Measurements from ENCODE around the gene TRAM2. TPM values are rescaled to one million over a fixed set of nuclear protein-coding genes. Genes with fewer than 3 reads are reported as not detected.

The TRAM2 gene
- total and polyA plus RNA-seq, 2 donors from 2014 or later: 4.5 to 20.7 TPM

DNA sequence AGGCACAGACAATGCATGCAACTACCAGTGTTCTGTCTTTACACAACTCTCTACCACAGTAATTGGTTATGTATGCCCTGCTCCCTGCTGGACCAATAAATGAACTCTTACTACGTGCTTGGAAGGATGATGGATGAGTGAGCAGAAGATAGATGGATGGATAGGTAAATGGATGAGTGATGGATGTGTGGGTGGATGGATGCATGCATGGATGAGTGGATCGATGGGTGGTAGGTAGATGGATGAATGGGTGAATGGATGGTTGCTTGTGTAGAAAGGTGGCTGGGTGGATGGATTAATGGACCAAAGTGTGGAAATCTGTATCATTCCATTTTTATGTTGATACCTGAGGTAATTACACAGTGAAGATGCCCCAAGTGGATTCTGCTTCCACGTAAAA lies 10.1 kb upstream of the TRAM2 start:
- Histone ChIP-seq H3K9ac (ENCODE audit: low read length in 3 of 3) (no peak overlapping the region), H3K36me3 (ENCODE audit: control insufficient read depth in 2 of 3, insufficient read depth in 3 of 3, low read length in 3 of 3) (peaks cover 0 to 3% (median 0%) of the 10 kb centered on the region in 3 donors), H3K27me3 (ENCODE audit: control insufficient read depth, insufficient read depth, low read length) (no peaks in the 10 kb centered on the region), H3K4me1 (ENCODE audit: control insufficient read depth in 2 of 3, insufficient read depth in 2 of 3, low read depth in 1 of 3, low read length in 3 of 3) (peaks cover 2 to 14% (median 10%) of the 10 kb centered on the region in 3 donors), H3K4me3 (ENCODE audit: low read length in 3 of 3) (no peak overlapping the region), H3K9me3 (ENCODE audit: control insufficient read depth in 2 of 3, insufficient read depth in 1 of 3, low read length in 3 of 3) (no peaks in the 10 kb centered on the region), H3K27ac (ENCODE audit: low read depth in 2 of 2, low read length in 2 of 2) (no peak overlapping the region)
- no peak for DNase-seq
- TF ChIP-seq, protein P1, sequence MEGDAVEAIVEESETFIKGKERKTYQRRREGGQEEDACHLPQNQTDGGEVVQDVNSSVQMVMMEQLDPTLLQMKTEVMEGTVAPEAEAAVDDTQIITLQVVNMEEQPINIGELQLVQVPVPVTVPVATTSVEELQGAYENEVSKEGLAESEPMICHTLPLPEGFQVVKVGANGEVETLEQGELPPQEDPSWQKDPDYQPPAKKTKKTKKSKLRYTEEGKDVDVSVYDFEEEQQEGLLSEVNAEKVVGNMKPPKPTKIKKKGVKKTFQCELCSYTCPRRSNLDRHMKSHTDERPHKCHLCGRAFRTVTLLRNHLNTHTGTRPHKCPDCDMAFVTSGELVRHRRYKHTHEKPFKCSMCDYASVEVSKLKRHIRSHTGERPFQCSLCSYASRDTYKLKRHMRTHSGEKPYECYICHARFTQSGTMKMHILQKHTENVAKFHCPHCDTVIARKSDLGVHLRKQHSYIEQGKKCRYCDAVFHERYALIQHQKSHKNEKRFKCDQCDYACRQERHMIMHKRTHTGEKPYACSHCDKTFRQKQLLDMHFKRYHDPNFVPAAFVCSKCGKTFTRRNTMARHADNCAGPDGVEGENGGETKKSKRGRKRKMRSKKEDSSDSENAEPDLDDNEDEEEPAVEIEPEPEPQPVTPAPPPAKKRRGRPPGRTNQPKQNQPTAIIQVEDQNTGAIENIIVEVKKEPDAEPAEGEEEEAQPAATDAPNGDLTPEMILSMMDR (IDR thresholded peaks at IDR 0.05; ENCODE audit: borderline replicate concordance, extremely low read depth, insufficient read depth): no peak
- intact Hi-C loops (cut with DNase I): no loop called here
- FAIRE-seq: no peak

DNA sequence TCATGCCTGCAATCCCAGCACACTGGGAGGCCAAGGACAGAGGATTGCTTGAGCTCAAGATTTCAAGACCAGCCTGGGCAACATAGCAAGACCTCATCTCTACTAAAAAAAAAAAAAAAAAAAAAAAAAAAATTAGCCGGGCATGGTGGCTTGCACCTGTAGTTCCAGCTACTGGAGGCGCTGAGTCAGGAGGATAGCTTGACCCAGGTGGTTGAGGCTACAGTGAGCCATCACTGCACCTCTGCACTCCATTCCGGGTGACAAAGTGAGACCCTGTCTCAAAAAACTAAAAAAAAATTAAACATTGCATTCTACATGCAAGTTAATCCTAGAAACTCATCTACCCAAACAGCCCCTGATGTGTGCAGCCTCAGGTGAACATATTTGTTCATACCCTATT lies 7.3 kb upstream of the TRAM2 start:
- Histone ChIP-seq H3K36me3 (ENCODE audit: control insufficient read depth in 2 of 3, insufficient read depth in 3 of 3, low read length in 3 of 3) (peaks cover 0 to 3% (median 0%) of the 10 kb centered on the region in 3 donors), H3K9ac (ENCODE audit: low read length in 3 of 3) (no peak overlapping the region), H3K9me3 (ENCODE audit: control insufficient read depth in 2 of 3, insufficient read depth in 1 of 3, low read length in 3 of 3) (no peaks in the 10 kb centered on the region), H3K27ac (ENCODE audit: low read depth in 2 of 2, low read length in 2 of 2) (no peak overlapping the region), H3K27me3 (ENCODE audit: control insufficient read depth, insufficient read depth, low read length) (no peaks in the 10 kb centered on the region), H3K4me1 (ENCODE audit: control insufficient read depth in 2 of 3, insufficient read depth in 2 of 3, low read depth in 1 of 3, low read length in 3 of 3) (peaks cover 2 to 6% (median 4%) of the 10 kb centered on the region in 3 donors), H3K4me3 (ENCODE audit: low read length in 3 of 3) (no peak overlapping the region)
- no peak for FAIRE-seq
- no peak for DNase-seq
- intact Hi-C loops (cut with DNase I): no loop called here
- TF ChIP-seq, protein P1 (IDR thresholded peaks at IDR 0.05; ENCODE audit: borderline replicate concordance, extremely low read depth, insufficient read depth): no peak

- H3K27ac ChIP-seq (ENCODE audit: low read depth in 2 of 2, low read length in 2 of 2): no peak overlapping the region
- no peak for FAIRE-seq
- peaks cover 0 to 3% (median 0%) of the 10 kb centered on the region in 3 donors for H3K36me3 ChIP-seq (ENCODE audit: control insufficient read depth in 2 of 3, insufficient read depth in 3 of 3, low read length in 3 of 3)
- intact Hi-C loops (cut with DNase I): no loop called here
- TF ChIP-seq, protein P1 (IDR thresholded peaks at IDR 0.05; ENCODE audit: borderline replicate concordance, extremely low read depth, insufficient read depth): no peak
- H3K27me3 ChIP-seq (ENCODE audit: control insufficient read depth, insufficient read depth, low read length): no peaks in the 10 kb centered on the region
- no peak overlapping the region for H3K9ac ChIP-seq (ENCODE audit: low read length in 3 of 3)
- no peak for DNase-seq
- H3K9me3 ChIP-seq (ENCODE audit: control insufficient read depth in 2 of 3, insufficient read depth in 1 of 3, low read length in 3 of 3): no peaks in the 10 kb centered on the region
- H3K4me3 ChIP-seq (ENCODE audit: low read length in 3 of 3): no peak overlapping the region
- H3K4me1 ChIP-seq (ENCODE audit: control insufficient read depth in 2 of 3, insufficient read depth in 2 of 3, low read depth in 1 of 3, low read length in 3 of 3): no peaks in the 10 kb centered on the region
Measured at GRCh38 chr6:52582996-52583395, 6.1 kb upstream of the TRAM2 start.

DNA sequence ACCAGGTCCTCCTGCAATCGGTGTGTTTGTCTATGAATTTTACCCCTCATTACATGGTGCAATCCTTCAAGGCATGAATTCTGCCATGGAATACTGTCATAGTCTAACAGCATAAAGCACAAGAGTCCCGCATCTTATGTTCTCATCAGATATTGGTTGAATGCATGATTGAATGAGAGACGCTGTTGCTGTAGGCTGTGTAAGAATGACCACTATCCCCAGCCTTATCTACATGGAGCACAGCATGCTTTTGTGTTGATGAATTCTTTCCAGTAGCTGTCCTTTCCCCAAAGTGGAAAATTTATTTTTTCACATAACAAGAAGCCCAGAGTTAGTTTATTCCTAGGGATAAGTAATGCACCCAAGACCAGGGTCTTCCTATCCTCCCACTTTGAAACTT lies 5.6 kb upstream of the TRAM2 start:
- H3K27ac ChIP-seq (ENCODE audit: low read depth in 2 of 2, low read length in 2 of 2): no peak overlapping the region
- no peaks in the 10 kb centered on the region for H3K27me3 ChIP-seq (ENCODE audit: control insufficient read depth, insufficient read depth, low read length)
- H3K36me3 ChIP-seq (ENCODE audit: control insufficient read depth in 2 of 3, insufficient read depth in 3 of 3, low read length in 3 of 3): peaks cover 0 to 3% (median 0%) of the 10 kb centered on the region in 3 donors
- FAIRE-seq (no peak), DNase-seq (no peak)
- TF ChIP-seq, protein P1 (IDR thresholded peaks at IDR 0.05; ENCODE audit: borderline replicate concordance, extremely low read depth, insufficient read depth): no peak
- no peaks in the 10 kb centered on the region for H3K9me3 ChIP-seq (ENCODE audit: control insufficient read depth in 2 of 3, insufficient read depth in 1 of 3, low read length in 3 of 3)
- no peak overlapping the region for H3K4me3 ChIP-seq (ENCODE audit: low read length in 3 of 3)
- intact Hi-C loops (cut with DNase I): no loop called here
- no peaks in the 10 kb centered on the region for H3K4me1 ChIP-seq (ENCODE audit: control insufficient read depth in 2 of 3, insufficient read depth in 2 of 3, low read depth in 1 of 3, low read length in 3 of 3)
- no peak overlapping the region for H3K9ac ChIP-seq (ENCODE audit: low read length in 3 of 3)
